OCI-LY7 (cell line): ENCODE results near the gene PRR7.

Experiments used
- CTCF ChIP-seq: fragments of 200-600 bp; sonication (generic); conservative IDR thresholded peaks from 2 replicates; pipeline ENCODE4 v1.5.1; 2014; ENCODE audit warnings: mild to moderate bottlenecking, antibody characterized with exemption, low read length, moderate library complexity, mixed read lengths
- EZH2phosphoT487 ChIP-seq: fragments of 200-600 bp; sonication (generic); IDR thresholded peaks from 2 replicates; pipeline ENCODE4 v1.6.1; 2018; ENCODE audit warnings: low read depth, borderline replicate concordance, mild to moderate bottlenecking, mixed run types, antibody characterized with exemption, low read length, moderate library complexity, mixed read lengths

- no peak for TF ChIP-seq CTCF
- TF ChIP-seq EZH2phosphoT487: no peak
Observed at GRCh38 chr5:177478711-177479646, 32.4 kb downstream of the PRR7 start.
